HCT116 (cell line): ENCODE data around the gene NECAB2. TPM values are rescaled to one million over a fixed set of nuclear protein-coding genes. Genes with fewer than 3 reads are reported as not detected.

Experiments used
- ATAC-seq: fragments of 200-7000 bp; cut with Tn5 transposase; 2 replicates; pipeline ENCODE4 v1.9.1; 2020; ENCODE audit warnings: mild to moderate bottlenecking, moderate library complexity
- BruUV-seq: library from RNA; stranded (reverse); fragments of 400-500 nt; replicated peaks from 2 replicates; lab custom pipeline; 2021; lab: Mats Ljungman, UMichigan
- CTCF ChIA-PET: fragments of 300-600 bp; sonication (Branson Sonifier 250); formaldehyde crosslinking; loops from one replicate; lab custom pipeline; 2021; ENCODE audit warnings: antibody characterized with exemption; lab: Charles Lee
- POLR2A ChIA-PET: fragments of 300-600, 350-600 bp; sonication (Branson Sonifier 250); formaldehyde crosslinking; loops from one replicate; lab custom pipeline; 2021; ENCODE audit warnings: antibody characterized with exemption; lab: Charles Lee
- RAD21 ChIA-PET, 2 experiments: fragments of 300-600 bp; sonication (Branson Sonifier 250); formaldehyde crosslinking; loops; one replicate each; lab custom pipeline; 2023; ENCODE audit warnings: low total read pairs in 2 of 2; ENCODE audit not compliant: uncharacterized antibody in 2 of 2, unreplicated experiment in 2 of 2, low non-redundant PET in 1 of 2; lab: Charles Lee
- DNase-seq: peaks from one replicate; pipeline ENCODE4 v3.0.0-alpha.2; 2010; ENCODE audit warnings: low read depth, low spot score
- H2AFZ ChIP-seq: fragments of 200-600 bp; shearing (Covaris generic), sonication (generic); 2 replicates; pipeline ENCODE4 v1.6.1; 2017; ENCODE audit warnings: low read depth, mixed run types, mixed read lengths, antibody characterized with exemption, low read length; ENCODE audit not compliant: poor library complexity, severe bottlenecking
- H3K27ac ChIP-seq: 2 replicates; pipeline ENCODE4 v1.5.1; 2012; ENCODE audit warnings: low read depth, low read length
- H3K27me3 ChIP-seq: fragments of 200-600 bp; sonication (generic); 2 replicates; pipeline ENCODE4 v1.6.1; 2016; ENCODE audit warnings: mixed run types, low read length, mixed read lengths; ENCODE audit not compliant: insufficient read depth
- H3K36me3 ChIP-seq, 2 experiments: fragments of 200-500 bp in 1 of 2; fragments of 200-600 bp in 1 of 2; sonication (Bioruptor generic) in 1 of 2; sonication (generic) in 1 of 2; 2 replicates each; pipeline versions ENCODE4 v1.5.1 to v1.6.1; 2014 to 2016; ENCODE audit warnings: low read length in 2 of 2, inconsistent platforms in 1 of 2, mixed read lengths in 1 of 2, mixed run types in 1 of 2; ENCODE audit not compliant: insufficient read depth in 2 of 2, control insufficient read depth in 1 of 2
- H3K4me1 ChIP-seq, 2 experiments: fragments of 200-600 bp in 1 of 2; sonication (generic) in 1 of 2; 2 replicates each; pipeline versions ENCODE4 v1.5.1 to v1.6.1; 2012 to 2017; ENCODE audit warnings: low read length in 2 of 2, inconsistent platforms in 1 of 2, mild to moderate bottlenecking in 1 of 2, mixed read lengths in 1 of 2, mixed run types in 1 of 2, moderate library complexity in 1 of 2; ENCODE audit not compliant: insufficient read depth in 2 of 2, control insufficient read depth in 1 of 2
- H3K4me2 ChIP-seq: fragments of 200-600 bp; sonication (generic); 2 replicates; pipeline ENCODE4 v1.6.1; 2017; ENCODE audit warnings: mixed run types, low read length, mixed read lengths
- H3K4me3 ChIP-seq, 2 experiments: fragments of 200-600 bp in 1 of 2; sonication (generic) in 1 of 2; replicated peaks in 1 of 2; 2 replicates each; pipeline ENCODE4 v1.5.1; 2011 to 2016; ENCODE audit warnings: low read length in 2 of 2, control low read depth in 1 of 2, low read depth in 1 of 2, mild to moderate bottlenecking in 1 of 2, mixed read lengths in 1 of 2, mixed run types in 1 of 2
- H3K79me2 ChIP-seq: fragments of 200-600 bp; sonication (generic); 2 replicates; pipeline ENCODE4 v1.6.1; 2017; ENCODE audit warnings: mild to moderate bottlenecking, mixed run types, low read length, moderate library complexity, mixed read lengths; ENCODE audit not compliant: insufficient read depth
- H3K9ac ChIP-seq: fragments of 200-600 bp; sonication (generic); 2 replicates; pipeline ENCODE4 v1.6.1; 2016; ENCODE audit warnings: low read length, mixed read lengths
- H3K9me2 ChIP-seq: fragments of 200-600 bp; sonication (generic), shearing (Covaris generic); 2 replicates; pipeline ENCODE4 v1.6.1; 2017; ENCODE audit warnings: mixed run types, mild to moderate bottlenecking, moderate library complexity; ENCODE audit not compliant: insufficient read depth
- H3K9me3 ChIP-seq, 2 experiments: fragments of 200-500 bp in 1 of 2; fragments of 200-600 bp in 1 of 2; sonication (Bioruptor generic) in 1 of 2; sonication (generic) in 1 of 2; 2 replicates each; pipeline ENCODE4 v1.6.1; 2014 to 2017; ENCODE audit warnings: low read length in 2 of 2, mixed read lengths in 2 of 2, inconsistent platforms in 1 of 2, low read depth in 1 of 2, mild to moderate bottlenecking in 1 of 2, mixed run types in 1 of 2, moderate library complexity in 1 of 2; ENCODE audit not compliant: control insufficient read depth in 1 of 2, insufficient read depth in 1 of 2
- H4K20me1 ChIP-seq: fragments of 200-600 bp; sonication (generic), shearing (Covaris generic); 2 replicates; pipeline ENCODE4 v1.6.1; 2017; ENCODE audit warnings: mixed run types, mild to moderate bottlenecking, moderate library complexity; ENCODE audit not compliant: insufficient read depth
- CBX3 ChIP-seq: IDR thresholded peaks from 2 replicates; pipeline ENCODE4 v1.6.1; 2012; ENCODE audit warnings: low read depth
- REST ChIP-seq: IDR thresholded peaks from 2 replicates; pipeline ENCODE4 v1.6.1; 2012; ENCODE audit warnings: low read depth
- ZBTB33 ChIP-seq: IDR thresholded peaks from 2 replicates; pipeline ENCODE4 v1.6.1; 2011; ENCODE audit warnings: mild to moderate bottlenecking, low read length, moderate library complexity; ENCODE audit not compliant: insufficient replicate concordance; ENCODE audit errors: extremely low read depth
- intact Hi-C: fragments of 100-400 bp; cut with micrococcal nuclease; formaldehyde crosslinking; loops from 2 replicates; pipeline ENCODE4 v1.10.0; 2022
- total RNA-seq: library from RNA; stranded (reverse); gene quantifications from one replicate; pipeline ENCODE4 v1.2.1, GENCODE V29; 2021; ENCODE audit not compliant: unreplicated experiment

Gene NECAB2
- total RNA-seq, 1 experiment from 2014 or later: 0.61 TPM

GRCh38 chr16:84049403-84050060 is 81.5 kb downstream of the NECAB2 start:
- H4K20me1 ChIP-seq: no peaks in the 10 kb centered on the region
- H3K4me2 ChIP-seq: no peak overlapping the region
- no peak overlapping the region for H3K27ac ChIP-seq
- no peaks in the 10 kb centered on the region for H3K9me3 ChIP-seq
- ATAC-seq (no peak), DNase-seq (no peak)
- CTCF ChIA-PET: no interaction called here
- no peak overlapping the region for H3K9ac ChIP-seq
- no peak overlapping the region for H2AFZ ChIP-seq
- TF ChIP-seq ZBTB33: no peak
- no peak for TF ChIP-seq REST
- TF ChIP-seq CBX3: no peak
- no peaks in the 10 kb centered on the region for H3K79me2 ChIP-seq
- H3K27me3 ChIP-seq: no peaks in the 10 kb centered on the region
- BruUV-seq: no TSS peak
- peaks cover 11 to 12% of the 10 kb centered on the region in 2 experiments; a peak in 2 of 4 replicates for H3K36me3 ChIP-seq
- intact Hi-C loops: no loop called here
- POLR2A ChIA-PET: no interaction called here
- RAD21 ChIA-PET: no interaction called here
- no peaks in the 10 kb centered on the region for H3K4me1 ChIP-seq
- no peaks in the 10 kb centered on the region for H3K9me2 ChIP-seq
- H3K4me3 ChIP-seq: no peak overlapping the region
